Inferior parietal cortex (tissue), 1 donor: ENCODE results near the gene BTG4.

ENCODE experiments used
- DNase-seq: peaks from one replicate; pipeline ENCODE4 v3.0.0-alpha.2; 2016; ENCODE audit errors: extremely low spot score

BTG4 gene

GRCh38 chr11:111537336-111537860, 25.2 kb upstream of the BTG4 start:
- no peak for DNase-seq

DNA sequence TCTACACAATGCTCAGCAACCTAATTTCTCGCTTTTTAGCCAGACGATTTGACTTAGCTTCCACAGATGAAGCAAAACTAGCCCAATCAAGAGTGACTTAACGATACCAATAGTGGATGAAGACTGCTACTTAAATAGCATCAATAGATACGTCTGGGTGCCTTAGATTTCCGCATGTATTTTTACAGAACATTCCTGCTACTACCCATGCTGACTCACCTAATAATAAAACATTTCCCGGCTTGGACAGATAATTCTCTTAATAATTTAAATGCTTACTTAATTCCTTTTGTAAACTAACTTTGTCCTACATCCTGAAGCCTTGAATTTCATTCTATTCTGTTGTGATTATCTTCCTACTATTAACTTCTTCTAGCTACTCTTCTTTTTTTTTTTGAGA, 23.1 kb upstream of the BTG4 start:
- DNase-seq = no peak

- DNase-seq = no peak
Measured at GRCh38 chr11:111532365-111532709, 20.2 kb upstream of the BTG4 start.

DNA sequence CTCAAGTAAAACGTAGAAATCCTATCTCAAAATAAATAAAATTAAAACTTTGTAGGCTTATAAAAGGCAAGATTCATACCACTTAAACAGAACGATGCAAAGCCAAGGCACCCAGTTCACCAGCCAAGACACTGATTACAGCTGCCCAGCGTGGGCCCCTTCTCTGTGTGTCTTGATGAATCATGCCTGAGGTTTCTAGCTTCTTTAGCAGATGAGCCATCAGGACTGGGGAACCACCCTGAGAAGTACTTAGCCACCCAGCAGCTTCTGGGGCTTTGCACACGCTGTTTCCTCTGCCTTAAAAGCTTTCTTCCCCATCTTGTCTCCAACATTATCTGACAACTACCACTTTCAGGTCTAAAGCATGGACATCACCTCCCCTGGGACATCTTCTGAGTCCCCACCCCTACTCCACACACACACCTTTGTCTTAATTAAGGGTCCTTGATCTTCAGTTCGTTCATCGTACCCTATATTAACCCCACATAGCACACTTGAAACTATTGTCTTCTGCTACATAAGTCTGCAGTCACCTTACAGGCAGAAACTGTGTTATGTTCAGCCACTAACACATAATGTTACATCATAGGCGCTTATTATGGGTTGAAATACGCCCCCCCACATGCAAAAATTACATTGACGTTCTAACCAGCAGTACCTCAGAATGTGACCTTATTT, 19.6 kb upstream of the BTG4 start:
- DNase-seq = no peak

DNA sequence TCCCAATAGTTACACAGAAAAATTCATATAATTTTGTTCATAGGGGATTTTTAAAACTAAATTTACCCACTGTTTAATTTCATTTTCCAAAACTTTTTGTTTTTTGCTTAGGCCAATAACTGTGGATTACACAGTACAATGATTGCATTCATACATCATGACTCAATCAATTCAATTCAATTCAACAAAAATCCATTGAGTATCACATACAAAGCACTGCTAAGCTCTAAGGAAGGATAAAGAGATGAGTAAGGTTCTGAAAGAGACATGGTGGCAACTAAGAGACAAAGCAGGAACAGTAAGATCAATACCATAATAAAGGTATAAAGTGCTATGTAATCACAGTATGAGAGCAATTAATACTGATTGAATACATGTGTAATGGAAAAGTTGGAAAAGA, 18.9 kb upstream of the BTG4 start:
- peak; percentile 45 for DNase-seq

GRCh38 chr11:111530091-111530490, 17.9 kb upstream of the BTG4 start:
- no peak for DNase-seq

- DNase-seq = no peak
Measured at GRCh38 chr11:111528557-111528956, 16.4 kb upstream of the BTG4 start.

- DNase-seq = no peak
Measured at GRCh38 chr11:111527279-111527678, 15.1 kb upstream of the BTG4 start.

DNA sequence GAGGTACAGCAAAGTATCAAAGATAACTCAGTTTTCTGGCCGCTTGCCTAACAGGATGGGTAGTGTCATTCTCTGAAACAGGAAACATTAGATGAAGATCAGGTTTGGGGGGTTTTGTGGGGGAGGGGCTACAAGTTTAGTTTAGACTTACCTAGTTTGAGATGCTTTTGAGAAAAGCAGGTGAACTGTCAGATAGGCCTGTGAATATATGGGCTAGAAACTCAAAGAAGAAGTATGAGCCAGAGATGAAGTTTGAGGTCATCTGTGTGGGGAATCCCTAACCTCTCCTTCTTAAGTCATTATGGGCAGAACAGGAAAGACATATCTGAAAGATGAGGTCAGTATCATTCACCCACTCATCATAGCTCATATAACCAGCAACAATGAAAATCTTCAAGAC, 14.3 kb upstream of the BTG4 start:
- DNase-seq = no peak

DNA sequence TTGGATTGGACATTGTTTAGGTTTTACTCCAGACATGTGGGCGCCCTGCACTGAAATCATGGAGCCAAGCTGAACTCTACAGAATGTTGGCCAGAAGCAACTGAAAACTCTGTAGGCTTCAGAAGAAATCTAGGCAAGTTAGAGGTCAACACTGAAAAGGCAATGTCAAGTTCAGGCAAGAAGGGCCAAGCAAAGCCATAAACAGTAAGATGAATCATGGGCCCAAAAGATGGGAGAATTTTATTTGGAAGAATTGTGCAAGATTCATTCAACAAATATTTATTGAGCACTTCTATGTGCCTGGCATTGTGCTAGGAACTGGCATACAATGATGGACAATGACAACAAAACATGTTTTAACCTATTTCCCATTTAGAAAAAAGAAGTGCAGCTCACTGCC, 13.3 kb upstream of the BTG4 start:
- DNase-seq = no peak

GRCh38 chr11:111524056-111524455, 11.9 kb upstream of the BTG4 start:
- DNase-seq = no peak

- DNase-seq = no peak
Measured at GRCh38 chr11:111523343-111523742, 11.2 kb upstream of the BTG4 start.

DNA sequence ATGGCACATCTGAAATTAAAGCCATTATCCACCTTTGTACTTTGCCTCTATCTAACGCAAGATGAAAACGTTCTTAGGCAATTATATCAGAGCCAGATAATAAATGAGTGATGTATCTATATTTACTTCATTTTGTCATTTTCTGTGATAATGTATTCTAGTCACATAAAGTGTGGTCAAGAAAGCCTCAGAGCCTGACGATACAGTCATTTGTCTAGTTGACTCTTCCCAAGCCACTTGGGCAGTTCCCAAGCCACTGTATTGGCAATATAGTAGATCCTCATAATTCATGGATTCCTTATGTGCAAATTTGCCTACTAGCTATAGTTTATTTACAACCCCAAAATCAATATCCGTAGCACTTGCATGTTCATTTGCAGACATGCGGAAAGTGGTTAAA, 10.2 kb upstream of the BTG4 start:
- no peak for DNase-seq

DNA sequence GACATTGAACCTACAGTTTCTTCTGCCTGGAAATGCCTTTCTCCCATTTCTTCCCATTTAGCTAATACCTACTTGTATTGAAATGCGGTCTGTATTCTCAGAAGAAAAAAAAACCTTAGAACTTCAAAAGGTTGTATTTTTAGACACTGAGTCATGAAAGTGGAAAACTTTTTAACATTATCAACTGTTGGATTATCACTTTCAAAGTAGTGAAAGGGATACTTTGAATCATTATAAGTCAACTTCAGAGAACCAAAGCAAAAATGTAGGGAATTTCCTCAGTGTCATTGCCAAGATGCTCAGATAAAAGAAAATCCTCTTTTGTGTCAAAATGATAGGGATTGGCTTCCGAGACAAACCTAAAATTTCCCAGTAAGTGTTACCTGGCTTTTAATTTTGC, 8.9 kb upstream of the BTG4 start:
- no peak for DNase-seq

- no peak for DNase-seq
Measured at GRCh38 chr11:111520560-111520959, 8.4 kb upstream of the BTG4 start.

GRCh38 chr11:111518668-111519067, 6.5 kb upstream of the BTG4 start:
- no peak for DNase-seq

GRCh38 chr11:111515591-111515990, 3.4 kb upstream of the BTG4 start:
- DNase-seq = no peak

- DNase-seq = no peak
Measured at GRCh38 chr11:111514216-111515031, 2.2 kb upstream of the BTG4 start, which contains the start of gene HOATZ. HOATZ (plus strand) TSS chr11:111514778; CDS start chr11:111514785, 7 bp downstream.

DNA sequence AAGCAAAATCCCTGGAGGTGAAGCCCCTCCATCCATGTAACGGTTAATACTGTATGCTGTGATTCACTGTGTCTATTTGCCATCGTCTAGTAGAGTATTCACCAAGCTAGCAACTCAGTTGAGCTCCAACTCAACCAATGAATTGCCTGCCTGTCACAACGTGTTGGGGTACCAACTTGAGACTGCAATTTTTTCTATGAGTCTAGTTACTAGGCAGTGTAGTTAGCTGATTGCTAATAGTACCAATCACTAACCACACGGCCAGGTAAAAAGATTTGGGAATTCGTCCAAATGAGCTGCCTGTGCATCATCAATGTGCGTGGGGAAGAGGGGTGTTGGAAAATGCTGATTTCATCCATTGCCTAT, 1.0 kb upstream of the BTG4 start:
- no peak for DNase-seq

DNA sequence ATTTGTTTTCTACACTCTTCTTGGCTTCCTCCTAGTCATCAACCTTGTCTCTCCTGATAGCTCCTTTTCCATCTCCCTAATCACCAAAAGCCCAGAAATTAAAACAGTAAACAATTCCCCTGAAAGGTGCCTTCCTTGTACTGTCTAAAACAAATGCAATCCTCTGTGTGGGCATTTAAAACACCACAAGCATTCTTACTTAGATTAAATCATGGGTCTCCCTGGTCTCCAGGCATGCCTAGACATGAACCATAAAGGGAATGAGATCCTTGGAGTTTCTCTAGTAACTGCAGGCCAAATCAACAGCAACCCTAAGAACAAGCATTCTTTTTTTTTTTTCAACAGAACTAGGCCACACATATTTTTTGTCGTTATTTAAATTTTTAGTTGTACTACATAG, 1.9 kb downstream of the BTG4 start:
- DNase-seq = no peak

DNA sequence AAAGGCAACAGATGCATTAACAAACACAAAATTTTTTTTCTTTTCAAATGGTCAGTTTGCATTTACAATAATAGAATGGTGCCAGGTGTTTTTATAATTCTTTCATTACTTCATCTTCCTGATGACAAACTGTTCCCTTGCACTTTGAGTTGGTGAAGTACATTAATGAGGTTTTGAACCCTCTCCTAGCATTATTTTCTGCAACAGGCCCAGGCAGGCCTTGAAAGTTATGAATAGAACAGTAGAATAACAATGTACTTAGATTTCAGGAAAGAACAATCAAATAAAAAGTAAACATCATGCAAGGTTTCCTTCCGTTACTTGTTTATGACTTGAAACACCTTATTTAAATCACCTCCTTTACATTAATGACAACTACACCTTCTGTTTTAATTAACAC, 9.6 kb downstream of the BTG4 start:
- DNase-seq = no peak

DNA sequence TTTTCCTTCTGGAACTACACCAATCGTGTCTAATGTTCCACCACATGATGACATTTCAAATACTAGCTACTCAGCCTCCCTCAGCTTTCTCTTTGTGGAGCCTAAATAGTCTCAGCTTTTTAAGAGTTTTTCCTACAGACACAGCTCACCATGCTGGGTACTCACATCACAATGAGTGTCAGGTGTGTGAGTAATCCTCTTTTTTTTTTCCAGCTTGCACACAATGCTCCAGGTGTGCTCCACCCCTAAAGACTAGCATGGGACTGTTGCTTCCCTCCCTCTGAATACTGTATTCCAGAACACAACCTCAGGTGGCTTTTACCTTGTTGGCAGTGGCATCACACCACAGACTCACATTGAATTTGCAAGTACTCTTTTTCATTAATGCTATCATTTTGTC, 11.7 kb downstream of the BTG4 start:
- no peak for DNase-seq

GRCh38 chr11:111499483-111499882, 12.7 kb downstream of the BTG4 start:
- no peak for DNase-seq
